Stimulated activated CD4-positive, alpha-beta T cell treated with anti-CD3 and anti-CD28 coated beads, Interleukin-4, amount 100 ng/mL, for 1 hour (primary cell): ENCODE results near the gene U2AF1L4.

ENCODE experiments used
- DNase-seq: peaks from one replicate; pipeline ENCODE4 v3.0.0-alpha.2; 2020

U2AF1L4 gene, protein sequence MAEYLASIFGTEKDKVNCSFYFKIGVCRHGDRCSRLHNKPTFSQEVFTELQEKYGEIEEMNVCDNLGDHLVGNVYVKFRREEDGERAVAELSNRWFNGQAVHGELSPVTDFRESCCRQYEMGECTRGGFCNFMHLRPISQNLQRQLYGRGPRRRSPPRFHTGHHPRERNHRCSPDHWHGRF

DNA sequence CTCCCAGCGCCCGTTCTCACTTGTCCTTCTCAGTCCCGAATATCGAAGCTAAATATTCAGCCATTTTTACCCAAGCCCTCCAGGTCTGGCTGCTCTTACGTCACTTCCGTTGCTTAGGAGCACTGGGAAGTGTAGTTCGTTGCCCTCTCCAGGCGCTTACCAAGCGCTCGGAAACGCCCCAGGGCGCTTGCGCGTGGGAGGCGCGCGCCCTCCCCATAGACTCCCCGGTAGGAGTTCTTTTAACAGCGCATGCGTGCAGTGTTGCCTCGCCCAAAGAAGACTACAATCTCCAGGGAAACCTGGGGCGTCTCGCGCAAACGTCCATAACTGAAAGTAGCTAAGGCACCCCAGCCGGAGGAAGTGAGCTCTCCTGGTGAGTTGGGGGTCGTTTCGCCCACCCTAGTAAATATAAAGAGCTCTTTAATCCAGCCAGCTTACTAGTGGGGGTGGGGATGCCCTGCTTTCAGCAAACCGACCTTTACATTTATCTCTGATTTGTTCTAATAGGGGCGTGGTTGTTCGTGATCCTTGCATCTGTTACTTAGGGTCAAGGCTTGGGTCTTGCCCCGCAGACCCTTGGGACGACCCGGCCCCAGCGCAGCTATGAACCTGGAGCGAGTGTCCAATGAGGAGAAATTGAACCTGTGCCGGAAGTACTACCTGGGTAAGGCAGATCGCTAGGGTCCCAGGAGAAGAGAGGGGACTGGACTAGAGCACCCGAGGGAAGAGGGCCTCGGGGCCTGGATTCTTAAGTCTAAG, at the start of gene U2AF1L4, which contains the start of gene PSENEN:
Gene U2AF1L4 (minus strand): TSS at position 91 of the 759 bp plus-strand sequence. CDS start 27 bp downstream, at position 64.
Gene PSENEN (plus strand): TSS at position 324 of the 759 bp plus-strand sequence. CDS start 280 bp downstream, at position 604.
- peak; percentile 92 for DNase-seq

GRCh38 chr19:35793381-35794165, 48.4 kb upstream of the U2AF1L4 start:
- DNase-seq: no peak

DNA sequence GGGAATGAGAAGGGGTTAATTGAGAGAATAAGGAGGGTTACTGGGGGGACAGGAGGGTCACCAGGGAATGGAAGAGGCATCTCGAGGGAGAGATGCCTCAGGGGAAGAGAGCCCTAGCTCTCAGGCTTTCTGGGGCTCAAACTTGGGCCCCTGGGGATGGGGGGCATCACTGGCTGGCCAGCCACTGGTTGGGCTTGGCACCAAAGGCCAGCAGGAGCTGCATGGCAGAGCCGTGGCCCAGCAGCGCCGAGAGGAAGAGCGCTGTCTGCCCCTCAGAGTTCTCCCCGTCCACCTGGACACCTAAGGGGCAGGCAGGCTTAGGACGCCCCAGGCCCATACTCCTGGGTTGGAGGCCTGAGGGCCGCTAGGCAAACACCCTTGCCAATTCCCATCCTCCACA, 47.7 kb upstream of the U2AF1L4 start:
- no peak for DNase-seq

GRCh38 chr19:35792312-35792711, 47.1 kb upstream of the U2AF1L4 start:
- DNase-seq: no peak

GRCh38 chr19:35791814-35792279, 46.6 kb upstream of the U2AF1L4 start:
- no peak for DNase-seq

DNA sequence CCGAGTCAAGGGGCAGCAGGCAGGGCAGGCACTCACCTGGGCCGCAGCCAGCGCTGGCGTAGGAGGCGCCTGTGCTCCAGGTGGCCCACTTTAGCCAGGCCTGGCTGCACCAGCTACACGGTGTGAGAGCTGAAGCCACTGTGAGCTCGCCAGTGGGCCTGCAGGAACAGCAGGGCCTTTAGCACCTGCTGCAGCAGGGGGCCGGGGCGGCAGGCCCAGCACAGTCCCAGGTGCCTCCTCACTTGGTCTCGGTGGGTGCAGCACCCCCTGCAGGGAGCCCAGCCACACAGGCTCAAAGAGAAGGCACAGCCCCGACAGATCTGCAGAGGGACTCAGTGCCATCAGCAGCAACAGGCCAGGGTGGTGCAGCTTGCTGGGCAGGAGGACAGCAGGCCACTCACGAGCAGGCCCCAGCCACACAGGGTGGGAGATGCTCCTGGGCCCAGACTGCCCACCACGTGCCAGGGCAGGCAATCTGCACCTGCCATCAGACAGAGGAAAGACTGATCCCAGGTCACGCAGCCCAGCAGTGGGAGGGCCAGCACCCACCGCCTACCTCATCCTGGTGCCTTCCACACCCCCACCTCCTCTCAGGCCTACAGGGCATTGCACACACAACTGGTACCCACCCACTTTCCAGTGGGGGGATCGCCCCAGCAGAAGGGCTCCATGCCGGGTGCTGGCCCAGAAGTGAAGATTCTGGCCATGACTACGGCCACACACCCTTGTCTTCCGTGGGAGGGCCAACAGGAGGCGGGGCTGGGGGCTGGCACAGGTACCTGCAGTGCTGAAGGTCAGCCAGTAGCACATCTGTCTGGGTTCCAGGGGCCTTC, 46.0 kb upstream of the U2AF1L4 start:
- DNase-seq: no peak

DNA sequence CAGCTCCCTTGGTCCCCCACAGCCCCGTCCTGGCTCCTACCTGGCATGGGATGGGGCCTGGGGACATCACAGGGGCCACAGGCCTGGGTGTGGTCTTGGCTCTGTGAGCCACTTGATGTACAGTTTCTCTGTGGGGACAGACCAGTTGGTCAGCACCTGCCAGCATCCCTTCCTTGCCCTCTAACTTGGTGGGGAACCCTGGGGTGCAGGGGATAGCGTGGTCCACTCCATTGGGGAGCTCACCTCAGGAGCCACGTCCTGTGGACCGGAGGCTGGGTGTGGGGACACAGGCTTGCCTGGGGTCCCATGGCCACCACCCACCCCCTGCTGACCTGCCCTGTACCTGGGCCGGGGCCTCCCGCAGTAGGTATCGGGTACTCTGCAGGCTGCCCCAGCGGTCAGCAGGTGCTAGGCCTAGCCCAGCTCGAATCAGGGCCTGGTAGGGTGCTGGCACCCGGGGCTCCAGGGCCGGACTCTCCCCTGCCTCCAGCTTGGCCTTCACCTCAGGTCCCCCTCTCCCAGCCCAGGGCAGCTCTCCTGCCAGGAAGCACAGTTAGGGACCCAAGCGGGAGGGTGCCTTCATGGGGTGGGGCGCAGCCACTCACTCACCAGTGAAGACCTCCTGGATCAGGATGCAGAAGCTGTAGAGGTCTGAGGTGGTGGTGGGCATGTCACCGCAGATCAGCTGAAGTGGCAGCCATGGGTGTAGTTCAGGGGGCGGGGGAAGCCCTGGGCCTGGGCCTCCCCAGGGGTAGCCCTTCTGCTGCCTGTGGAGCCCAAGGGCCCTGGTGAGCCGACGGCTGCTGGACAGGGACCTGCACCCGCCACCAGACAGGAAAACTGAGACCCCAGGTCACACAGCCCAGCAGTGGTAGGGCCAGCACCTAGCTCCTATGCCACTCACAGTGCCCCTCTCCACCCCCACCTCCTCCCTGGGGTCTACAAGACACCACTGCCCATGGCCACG, 45.0 kb upstream of the U2AF1L4 start:
- DNase-seq: no peak

DNA sequence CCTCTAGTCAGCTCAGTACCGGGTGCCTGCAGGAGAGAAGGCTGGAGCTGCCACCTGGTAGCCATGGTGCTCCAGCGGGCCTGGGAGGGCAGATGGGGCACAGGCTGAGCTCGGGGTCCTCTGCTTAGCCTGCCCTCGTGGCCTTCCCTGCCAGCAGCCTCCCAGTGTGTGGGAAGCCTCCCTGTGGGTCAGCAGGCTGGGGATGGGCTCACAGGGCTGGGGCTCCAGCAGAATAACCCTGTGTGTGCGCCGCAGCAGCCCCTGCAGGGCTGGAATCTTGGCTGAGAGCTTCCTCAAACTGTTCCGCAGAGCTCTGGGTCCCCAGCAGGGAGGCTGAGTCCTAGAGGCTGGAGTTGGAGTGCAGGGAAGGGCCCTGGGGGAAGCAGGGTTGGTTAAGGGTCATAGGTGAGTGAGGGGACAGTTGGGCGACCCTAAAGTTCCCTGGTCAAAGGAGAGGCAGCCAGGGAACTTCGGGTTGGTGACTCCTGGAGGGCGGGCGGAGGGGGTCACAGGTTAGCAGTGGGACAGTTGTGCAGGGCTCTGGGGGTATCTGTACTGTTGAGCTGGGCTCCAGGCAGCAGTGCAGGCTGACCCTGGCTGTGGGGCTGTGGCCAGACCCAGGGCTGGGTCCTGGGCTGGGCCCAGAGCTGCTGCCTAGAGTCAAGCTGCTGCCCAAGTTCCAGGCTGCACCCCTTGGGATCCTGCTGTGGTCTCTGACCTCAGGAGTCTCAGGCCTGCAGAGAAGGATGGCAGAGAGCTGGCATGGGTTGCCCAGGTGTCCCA, 44.2 kb upstream of the U2AF1L4 start:
- no peak for DNase-seq

DNA sequence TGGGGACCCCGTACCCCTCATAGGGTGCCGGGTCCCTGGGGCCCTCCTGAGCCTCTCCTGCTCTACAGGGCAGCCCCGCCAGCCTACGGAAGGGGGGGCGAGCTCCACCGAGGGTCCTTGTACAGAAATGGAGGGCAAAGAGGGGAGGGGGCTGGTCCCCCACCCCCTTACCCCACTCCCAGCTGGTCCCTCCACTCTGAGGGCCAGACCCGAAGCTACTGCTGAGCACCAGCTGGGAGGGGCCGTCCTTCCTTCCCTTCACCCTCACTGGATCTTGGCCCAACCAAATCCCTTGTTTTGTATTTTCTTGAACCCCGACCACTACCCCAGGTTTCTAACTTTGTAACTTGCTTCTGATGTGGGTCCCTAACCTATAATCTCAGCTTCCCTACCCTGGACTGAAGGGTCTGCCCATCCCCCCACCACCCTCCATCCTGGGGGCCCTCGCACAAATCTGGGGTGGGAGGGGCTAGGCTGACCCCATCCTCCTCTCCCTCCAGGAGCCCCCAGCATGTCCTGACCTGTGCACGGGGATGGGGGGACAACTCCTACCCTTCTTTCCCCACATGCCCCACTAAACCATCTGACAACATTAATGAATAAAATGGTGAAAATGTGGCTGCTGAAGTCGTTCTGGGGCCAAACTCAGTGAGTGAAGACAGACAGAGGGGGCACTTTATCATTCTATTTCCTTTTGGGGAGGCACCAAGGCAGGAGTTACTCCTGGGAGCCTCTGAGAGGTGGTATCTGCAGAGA, 43.2 kb upstream of the U2AF1L4 start:
- DNase-seq: no peak

- DNase-seq: no peak
Measured at GRCh38 chr19:35787227-35787799, 42.1 kb upstream of the U2AF1L4 start.

DNA sequence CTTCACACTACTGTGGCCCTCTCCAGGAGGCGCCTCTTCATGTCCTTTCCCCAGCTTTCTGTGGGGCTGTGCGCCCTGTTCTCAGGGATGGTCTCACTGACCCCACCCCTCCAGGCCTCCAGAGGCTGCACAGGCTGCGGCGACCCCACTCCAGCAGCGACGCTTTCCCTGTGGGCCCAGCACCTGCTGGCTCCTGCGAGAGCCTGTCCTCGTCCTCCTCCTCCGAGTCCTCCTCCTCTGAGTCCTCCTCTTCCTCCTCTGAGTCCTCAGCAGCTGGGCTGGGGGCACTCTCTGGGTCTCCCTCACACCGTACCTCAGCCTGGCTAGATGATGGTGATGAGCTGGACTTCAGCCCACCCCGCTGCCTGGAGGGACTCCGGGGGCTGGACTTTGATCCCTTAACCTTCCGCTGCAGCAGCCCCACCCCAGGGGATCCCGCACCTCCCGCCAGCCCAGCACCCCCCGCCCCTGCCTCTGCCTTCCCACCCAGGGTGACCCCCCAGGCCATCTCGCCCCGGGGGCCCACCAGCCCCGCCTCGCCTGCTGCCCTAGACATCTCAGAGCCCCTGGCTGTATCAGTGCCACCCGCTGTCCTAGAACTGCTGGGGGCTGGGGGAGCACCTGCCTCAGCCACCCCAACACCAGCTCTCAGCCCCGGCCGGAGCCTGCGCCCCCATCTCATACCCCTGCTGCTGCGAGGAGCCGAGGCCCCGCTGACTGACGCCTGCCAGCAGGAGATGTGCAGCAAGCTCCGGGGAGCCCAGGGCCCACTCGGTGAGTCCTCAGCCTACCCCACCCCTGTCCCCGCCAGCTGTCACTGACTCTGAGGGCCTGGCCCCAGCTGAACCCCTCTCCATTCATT, 41.3 kb upstream of the U2AF1L4 start:
- no peak for DNase-seq

DNA sequence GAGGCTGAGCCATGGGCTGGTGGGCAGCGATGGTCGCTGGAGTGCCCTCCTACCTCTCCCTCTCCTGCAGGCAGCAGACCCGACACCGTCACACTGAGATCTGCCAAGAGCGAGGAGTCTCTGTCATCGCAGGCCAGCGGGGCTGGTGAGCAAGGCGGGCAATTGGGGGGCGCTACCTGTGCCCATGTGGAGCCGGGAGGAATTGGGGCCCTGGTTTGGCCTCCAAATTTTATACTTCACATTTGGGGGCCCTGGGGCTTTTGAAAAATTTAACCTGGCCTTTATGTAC, 40.1 kb upstream of the U2AF1L4 start:
- no peak for DNase-seq

- DNase-seq: no peak
Measured at GRCh38 chr19:35784503-35785338, 39.5 kb upstream of the U2AF1L4 start.

DNA sequence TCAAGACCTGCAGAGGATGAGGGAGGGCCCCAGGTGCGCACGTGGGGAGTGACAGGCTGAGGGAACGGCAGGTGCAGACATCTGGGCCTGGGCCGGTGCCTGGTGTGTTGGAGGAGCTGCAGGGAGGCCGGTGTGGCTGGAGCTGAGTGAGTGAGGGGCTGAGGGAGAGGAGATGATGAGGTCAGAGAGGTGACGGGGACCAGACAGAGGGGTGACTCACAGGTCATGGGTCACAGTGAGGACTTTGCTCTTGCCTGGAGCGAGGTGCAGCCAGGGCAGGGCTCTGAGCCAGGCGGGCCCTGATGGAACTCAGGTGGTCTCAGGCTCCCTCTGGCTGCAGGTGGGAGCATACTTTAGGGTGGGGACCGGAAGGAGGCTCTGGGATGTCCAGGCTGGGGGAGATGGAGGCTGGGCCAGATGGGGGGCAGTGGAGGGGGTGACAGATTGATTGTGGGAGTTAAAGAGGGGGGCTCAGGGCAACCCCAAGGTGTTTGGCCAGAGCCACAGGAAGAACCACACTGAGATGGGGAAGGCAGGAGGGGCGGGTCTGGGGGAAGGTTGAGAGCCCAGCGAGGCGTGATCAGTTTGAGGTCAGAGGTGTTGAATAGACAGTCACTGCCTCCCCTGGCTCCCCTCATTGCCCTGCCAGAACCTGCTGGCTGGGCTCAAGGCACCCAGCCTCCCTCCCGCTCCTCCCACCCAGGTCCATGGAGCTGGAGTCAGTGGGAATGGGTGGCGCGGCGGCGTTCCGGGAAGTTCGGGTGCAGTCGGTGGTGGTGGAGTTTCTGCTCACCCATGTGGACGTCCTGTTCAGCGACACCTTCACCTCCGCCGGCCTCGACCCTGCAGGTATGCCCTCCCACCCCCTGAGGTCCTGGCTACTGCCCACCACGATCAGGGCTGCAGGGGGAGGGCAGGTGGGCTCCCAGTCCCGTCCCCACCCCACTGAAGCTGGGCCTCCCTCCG, 38.5 kb upstream of the U2AF1L4 start:
- DNase-seq: no peak

- DNase-seq: no peak
Measured at GRCh38 chr19:35782589-35782988, 37.4 kb upstream of the U2AF1L4 start.

GRCh38 chr19:35781650-35782049, 36.4 kb upstream of the U2AF1L4 start:
- DNase-seq: no peak
